ENCODE results near the gene TRIM63.

TRIM63 gene

GRCh38 chr1:26041401-26041800 lies 26.0 kb downstream of the TRIM63 start:
- no peak overlapping the region for H3K4me3 ChIP-seq (ENCODE audit: low read length)
- DNase-seq (ENCODE audit: low read depth) = no peak
- TF ChIP-seq, protein P1, sequence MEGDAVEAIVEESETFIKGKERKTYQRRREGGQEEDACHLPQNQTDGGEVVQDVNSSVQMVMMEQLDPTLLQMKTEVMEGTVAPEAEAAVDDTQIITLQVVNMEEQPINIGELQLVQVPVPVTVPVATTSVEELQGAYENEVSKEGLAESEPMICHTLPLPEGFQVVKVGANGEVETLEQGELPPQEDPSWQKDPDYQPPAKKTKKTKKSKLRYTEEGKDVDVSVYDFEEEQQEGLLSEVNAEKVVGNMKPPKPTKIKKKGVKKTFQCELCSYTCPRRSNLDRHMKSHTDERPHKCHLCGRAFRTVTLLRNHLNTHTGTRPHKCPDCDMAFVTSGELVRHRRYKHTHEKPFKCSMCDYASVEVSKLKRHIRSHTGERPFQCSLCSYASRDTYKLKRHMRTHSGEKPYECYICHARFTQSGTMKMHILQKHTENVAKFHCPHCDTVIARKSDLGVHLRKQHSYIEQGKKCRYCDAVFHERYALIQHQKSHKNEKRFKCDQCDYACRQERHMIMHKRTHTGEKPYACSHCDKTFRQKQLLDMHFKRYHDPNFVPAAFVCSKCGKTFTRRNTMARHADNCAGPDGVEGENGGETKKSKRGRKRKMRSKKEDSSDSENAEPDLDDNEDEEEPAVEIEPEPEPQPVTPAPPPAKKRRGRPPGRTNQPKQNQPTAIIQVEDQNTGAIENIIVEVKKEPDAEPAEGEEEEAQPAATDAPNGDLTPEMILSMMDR (conservative IDR thresholded peaks at IDR 0.05; ENCODE audit: low read length) = no peak

GRCh38 chr1:26038904-26039303 lies 28.5 kb downstream of the TRIM63 start:
- H3K4me3 ChIP-seq (ENCODE audit: low read length) = no peak overlapping the region
- DNase-seq (ENCODE audit: low read depth) = no peak
- TF ChIP-seq, protein P1 (conservative IDR thresholded peaks at IDR 0.05; ENCODE audit: low read length) = no peak

DNA sequence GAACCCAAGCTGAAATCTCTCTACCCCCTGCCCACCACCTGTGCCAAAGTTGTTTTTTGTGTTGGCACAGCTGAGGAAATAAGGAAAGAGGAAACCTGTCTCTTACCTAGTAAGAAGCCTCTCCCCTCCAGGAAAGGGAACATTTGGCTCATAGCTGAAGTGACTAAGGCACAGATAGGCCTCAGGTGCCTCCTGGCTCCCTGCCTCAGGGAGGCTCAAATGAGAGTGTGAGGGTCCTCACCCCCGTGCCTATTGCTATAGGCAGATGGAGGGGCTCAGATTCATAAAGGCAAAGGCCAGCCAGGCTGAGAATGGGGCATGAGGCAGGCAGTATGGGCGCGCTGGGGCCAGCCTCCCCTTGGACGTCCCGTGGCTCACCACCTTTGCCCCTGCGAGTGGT lies 29.0 kb downstream of the TRIM63 start:
- no peak for DNase-seq (ENCODE audit: low read depth)
- TF ChIP-seq, protein P1 (conservative IDR thresholded peaks at IDR 0.05; ENCODE audit: low read length) = no peak

DNA sequence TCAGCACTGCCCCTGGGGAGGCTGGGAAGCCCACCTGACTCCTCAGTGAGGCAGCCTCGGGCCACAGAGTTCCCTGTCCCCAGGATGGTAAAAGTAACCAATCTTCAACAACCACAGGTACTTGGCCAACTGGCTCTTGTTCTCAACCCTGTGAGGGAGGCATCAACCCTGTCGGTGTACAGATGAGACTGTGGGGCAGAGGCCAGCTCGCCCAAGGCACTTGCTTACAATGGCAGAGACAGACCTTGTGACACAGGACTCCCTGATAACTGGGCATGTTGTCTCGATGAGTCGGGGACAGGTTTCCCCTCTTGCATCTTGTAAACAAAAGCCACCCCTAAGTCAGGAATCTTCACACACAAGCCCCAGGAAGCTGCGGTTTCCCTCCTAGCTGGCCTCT lies 29.5 kb downstream of the TRIM63 start:
- TF ChIP-seq, protein P1 (conservative IDR thresholded peaks at IDR 0.05; ENCODE audit: low read length) = no peak
- no peak for DNase-seq (ENCODE audit: low read depth)
- H3K4me3 ChIP-seq (ENCODE audit: low read length) = no peak overlapping the region

More for the DNA sequence above, 29.0 kb downstream of the TRIM63 start:
- no peak overlapping the region for H3K4me3 ChIP-seq (ENCODE audit: low read length)

DNA sequence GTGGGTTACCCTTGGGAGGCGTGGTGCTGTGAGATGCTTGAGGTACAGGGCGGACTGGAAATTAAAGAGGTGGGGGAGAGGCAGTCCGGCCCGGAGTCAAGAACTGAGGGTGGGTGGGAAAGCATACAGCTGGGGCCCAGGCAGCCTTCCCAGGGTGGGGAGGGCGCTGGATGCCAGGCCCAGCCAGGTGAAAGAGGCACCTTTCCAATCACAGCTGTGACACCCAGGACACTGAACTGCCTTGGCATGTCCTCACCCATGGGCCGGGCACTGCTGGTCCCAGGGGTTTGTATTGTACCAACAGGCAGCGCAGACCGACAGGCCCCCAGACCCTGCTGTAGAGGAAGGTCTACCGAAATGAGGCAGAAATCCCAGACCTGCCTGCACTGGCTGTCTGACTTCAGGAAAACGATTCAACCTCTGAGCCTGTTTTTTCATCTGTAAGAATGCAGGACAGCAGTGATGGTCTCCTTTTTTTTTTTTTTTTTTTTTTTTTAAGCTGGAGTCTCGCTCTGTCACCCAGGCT lies 30.6 kb downstream of the TRIM63 start:
- no peak overlapping the region for H3K4me3 ChIP-seq (ENCODE audit: low read length)
- no peak for DNase-seq (ENCODE audit: low read depth)
- TF ChIP-seq, protein P1 (conservative IDR thresholded peaks at IDR 0.05; ENCODE audit: low read length) = no peak

DNA sequence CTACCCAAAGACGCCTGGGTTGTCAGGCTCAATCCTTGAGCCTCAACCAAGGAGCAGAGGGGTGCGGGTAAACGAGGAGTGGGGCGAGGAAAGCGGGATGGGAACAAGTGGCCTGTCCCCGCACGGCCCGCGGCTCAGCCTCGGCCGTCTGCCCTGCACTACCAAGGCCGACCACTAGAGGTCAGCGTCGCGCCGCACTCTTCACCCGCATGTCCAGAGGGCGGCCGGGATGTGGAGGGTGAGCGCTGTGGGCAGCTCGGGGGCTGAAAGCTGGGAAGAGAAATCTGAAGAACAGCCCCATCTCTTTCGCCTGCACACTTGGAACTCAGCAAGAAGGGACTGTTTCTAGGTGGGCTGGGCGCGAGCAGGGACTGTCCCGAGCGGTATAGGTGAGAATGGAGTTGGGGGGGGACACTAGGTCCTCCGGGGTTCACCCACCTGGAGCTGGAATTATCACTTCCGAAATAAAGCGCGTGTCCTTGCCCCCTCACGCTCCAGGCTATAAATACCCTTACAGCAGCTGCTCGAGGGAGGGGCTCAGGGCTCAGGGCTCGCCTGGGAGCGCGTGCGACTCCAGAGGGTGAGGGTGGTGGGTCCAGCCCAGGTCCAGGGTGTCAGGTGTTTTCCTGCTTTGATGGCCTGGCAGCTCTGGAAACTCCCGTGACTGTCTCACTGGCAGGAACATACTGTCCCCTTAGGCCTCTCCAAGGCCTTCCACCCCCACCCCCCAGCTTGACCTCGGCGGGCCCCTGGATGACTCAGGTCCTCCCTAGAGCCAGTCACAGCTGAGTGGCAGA lies 31.3 kb downstream of the TRIM63 start:
- DNase-seq (ENCODE audit: low read depth) = peak; percentile 54
- TF ChIP-seq, protein P1 (conservative IDR thresholded peaks at IDR 0.05; ENCODE audit: low read length) = peak; percentile 84
- peak overlapping the region; percentile 90 for H3K4me3 ChIP-seq (ENCODE audit: low read length)

All from AG10803 (cell line).